Measurements from ENCODE around the gene TRIM65.
A peak's percentile ranks its signal among the peaks of the same experiment; 100 is the strongest.

Gene TRIM65

DNA sequence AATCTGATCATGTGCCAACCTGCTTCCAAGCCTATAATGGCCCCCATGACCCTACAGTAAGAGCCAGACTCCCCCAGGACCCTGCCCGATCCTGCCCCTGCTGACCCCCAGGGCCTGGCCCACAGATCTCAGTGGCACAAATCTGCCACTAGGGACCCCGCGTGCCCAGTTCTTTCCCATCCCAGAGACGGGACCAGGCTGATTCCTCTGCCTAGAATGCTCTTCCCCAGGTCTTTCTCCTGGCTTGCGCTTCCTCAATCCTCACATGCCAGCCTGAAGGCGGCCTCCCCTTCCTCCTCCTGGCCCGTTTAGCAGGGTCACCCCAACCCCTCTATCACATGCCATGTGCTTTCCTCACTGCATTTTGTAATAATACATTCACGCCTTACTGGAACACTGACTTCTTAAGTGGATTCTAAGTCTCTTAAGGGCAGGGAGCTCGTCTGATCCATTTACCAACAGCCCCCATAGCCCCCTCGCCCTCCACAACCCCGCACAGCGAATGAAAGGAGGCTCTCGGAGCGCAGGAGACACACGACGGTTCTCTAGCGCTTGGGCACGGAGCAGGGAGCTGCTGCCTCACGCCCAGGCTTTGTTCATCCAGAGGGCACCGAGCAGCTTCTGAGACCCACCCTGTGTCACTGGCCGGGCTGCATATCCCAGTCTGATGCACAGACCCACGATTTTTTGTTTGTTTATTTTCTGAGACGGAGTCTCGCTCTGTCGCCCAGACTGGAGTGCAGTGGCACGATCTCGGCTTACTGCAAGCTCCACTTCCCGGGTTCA, 1.2 kb downstream of the TRIM65 start:
- TF ChIP-seq, protein P1, sequence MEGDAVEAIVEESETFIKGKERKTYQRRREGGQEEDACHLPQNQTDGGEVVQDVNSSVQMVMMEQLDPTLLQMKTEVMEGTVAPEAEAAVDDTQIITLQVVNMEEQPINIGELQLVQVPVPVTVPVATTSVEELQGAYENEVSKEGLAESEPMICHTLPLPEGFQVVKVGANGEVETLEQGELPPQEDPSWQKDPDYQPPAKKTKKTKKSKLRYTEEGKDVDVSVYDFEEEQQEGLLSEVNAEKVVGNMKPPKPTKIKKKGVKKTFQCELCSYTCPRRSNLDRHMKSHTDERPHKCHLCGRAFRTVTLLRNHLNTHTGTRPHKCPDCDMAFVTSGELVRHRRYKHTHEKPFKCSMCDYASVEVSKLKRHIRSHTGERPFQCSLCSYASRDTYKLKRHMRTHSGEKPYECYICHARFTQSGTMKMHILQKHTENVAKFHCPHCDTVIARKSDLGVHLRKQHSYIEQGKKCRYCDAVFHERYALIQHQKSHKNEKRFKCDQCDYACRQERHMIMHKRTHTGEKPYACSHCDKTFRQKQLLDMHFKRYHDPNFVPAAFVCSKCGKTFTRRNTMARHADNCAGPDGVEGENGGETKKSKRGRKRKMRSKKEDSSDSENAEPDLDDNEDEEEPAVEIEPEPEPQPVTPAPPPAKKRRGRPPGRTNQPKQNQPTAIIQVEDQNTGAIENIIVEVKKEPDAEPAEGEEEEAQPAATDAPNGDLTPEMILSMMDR (conservative IDR thresholded peaks at IDR 0.05) = peak; percentile 39
- H3K27ac ChIP-seq = peak overlapping the region; percentile 96

DNA sequence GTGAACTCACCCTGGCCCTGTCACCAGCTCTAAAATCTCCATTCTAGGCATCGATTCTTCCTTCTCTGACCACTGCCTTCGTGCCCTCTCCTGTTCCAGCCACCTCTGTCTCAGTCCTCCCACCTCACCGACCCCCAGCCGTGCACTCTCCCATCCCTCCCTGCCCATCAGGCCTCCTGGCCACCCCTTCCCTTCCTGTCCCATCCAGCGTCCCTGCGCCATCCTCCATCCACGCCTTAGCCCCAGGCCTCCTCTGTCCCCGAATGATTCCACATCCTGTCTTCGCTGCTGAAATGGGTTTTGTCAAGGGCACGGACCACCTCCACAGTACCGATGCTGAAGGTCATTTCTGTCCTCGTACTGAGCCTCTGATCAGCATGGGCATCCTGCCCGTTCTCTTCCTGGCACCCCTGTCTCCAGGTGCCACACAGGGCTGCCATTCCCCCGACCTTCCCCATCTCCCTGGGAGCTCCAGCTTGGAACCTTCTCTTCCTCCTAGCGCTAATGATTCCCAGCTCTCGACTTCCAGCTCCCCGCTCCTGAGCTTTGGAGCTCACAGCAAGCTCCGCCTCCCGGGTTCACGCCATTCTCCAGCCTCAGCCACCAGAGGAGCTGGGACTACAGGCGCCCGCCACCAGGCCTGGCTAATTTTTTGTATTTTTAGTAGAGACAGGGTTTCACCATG, 2.6 kb downstream of the TRIM65 start:
- H3K27ac ChIP-seq = peak overlapping the region; percentile 96; the same call in 1 of the 2 replicates
- TF ChIP-seq, protein P1 (conservative IDR thresholded peaks at IDR 0.05) = no peak

DNA sequence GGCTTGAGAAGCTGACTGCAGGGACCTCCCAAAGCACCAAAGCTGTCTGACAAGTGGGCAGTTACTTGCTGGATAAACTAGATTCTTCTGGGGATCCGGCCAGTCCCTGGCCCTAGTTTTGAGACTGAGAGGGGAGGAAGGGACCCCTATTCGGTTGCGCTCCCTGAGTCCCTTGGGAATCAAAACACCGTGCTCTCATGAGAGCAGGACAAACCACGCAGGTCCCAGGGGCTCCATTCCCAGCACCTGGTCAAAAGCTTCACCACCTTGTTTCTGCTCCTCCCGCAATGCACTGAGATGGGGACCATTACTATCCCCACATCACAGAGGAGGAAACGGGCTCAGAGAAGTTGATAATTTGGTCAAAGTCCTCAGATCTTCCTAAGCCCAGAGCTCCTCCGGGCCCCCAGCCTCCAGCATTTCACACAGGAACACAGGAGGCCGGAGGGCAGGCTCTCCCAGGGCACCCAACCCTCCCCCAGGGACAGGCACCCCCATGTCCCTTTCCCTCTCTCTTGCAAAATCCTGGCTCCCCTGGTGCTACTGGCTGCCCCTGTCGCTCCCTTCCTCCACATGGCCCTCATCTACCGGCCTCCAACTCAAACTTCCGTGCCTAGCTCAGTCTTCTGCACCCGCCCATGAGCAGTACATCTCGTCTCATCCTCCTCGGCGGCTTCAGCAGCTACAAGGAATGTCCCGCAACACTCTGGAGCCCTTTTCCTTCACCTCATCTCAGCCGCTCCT, 3.3 kb downstream of the TRIM65 start:
- no peak overlapping the region for H3K27ac ChIP-seq
- TF ChIP-seq, protein P1 (conservative IDR thresholded peaks at IDR 0.05) = no peak

DNA sequence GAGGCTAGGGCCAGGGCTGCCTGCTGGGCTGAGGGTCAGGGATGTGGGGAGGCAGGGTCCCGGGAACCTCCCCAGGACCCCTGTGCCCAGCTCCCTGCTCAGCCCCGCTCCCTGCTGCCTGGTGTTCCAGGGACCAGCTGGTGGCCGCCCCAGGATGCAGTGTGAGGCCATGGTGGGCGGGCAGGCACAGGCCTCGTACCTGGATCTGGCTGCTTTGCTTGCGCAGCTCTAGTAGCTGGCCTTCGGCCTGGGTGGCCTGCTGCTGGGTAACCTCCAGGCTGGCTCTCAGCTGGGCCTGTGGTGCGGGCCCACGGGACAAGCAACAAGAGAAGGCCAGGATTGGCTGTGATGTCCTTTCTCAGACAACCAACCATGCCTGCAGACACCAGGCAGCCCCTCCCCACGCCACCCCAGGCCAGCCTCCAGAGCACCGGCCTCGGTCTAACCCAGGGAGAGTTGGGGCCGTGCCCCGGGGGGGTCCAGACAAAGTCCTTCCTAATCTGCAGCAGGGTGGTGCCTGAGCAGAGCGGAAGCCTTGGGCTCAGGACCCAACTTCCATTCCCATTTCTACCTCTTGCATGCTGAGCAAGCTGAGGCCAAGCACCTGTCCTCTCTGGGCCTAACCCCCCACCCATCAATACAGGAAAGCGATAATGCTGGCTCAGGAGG, 4.1 kb downstream of the TRIM65 start:
- peak overlapping the region; percentile 15; the same call in 1 of the 2 replicates for H3K27ac ChIP-seq
- TF ChIP-seq, protein P1 (conservative IDR thresholded peaks at IDR 0.05) = no peak

DNA sequence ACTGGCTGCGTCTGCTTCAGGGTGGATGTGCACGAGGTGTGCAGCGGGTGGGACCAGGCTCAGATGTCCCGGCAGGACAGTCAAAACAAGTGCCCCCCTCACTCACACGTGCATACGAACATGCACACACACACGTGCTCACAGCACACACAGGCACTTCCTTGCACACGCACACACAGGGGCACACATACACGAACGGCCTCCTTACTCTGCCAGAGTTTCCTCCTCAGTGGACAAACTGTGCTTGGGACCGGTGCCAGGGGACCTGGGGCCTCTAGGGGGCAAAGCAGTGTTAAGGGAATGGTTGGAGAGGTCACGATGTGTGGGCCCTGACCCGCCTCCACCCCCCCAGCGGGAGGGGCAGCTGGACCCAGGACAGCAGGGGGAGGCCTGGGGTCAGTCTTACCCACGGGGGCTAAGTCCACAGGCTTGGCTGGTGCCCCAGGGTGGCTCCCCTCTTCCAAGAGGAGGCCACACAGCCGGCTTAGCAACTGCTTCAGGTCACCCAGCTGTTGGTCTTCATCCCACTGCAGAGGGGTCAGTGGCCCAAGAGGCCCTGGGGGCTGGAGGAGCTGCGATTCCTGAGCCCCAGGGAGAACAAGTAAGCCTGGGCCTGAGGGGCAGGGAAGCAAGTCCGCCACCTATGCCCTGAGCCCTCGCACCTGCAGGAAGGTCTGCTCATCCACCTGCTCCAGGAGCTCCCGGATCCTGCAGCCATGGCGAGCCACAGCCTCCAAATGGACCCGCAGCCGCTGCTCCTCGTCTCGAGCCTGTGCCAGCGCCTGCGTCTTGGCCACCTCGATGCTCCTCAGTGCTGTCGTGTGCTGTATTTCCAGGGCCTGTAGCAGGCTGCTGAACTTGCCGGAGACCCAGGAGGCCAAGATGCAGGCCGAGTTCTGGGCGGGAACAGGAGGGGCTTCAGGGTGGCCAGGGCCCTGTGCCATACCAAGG, 4.9 kb downstream of the TRIM65 start:
- H3K27ac ChIP-seq = peak overlapping the region; percentile 15; the same call in 1 of the 2 replicates
- TF ChIP-seq, protein P1 (conservative IDR thresholded peaks at IDR 0.05) = no peak

DNA sequence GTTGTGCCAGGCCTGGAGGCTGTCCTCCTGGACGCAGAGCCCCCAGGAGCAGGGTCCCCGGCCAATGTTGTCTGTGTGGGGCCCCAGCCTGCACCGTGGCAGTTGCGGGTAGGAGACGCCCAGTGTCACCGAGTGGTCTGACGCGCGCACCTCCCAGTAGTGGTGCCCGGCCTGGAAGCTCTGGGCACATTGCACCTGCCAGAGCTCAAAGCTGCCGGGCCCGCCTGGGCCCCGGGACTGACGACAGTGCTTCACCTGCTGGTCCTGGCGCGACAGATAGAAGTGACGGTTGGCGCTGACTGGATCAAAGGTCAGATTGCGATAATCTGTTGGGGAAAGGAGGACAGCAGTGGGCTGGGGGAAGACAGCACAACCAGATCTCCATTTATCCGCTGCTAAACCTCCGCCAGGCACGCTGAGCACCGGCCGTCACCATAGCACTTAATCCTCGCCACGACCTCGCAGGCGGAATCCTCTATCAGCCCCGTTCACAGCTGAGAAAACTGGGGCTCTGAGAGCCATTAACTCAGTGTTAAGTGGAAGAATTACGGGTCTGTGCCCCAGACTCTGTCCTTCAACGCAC, 5.6 kb downstream of the TRIM65 start:
- TF ChIP-seq, protein P1 (conservative IDR thresholded peaks at IDR 0.05) = no peak
- H3K27ac ChIP-seq = peak overlapping the region; percentile 15; the same call in 1 of the 2 replicates

All from VCaP (cell line).